ENCODE measurements around the gene NACC2.

NACC2 gene

GRCh38 chr9:135984072-135984710 lies 110.9 kb downstream of the NACC2 start:
- Mint-ChIP-seq H3K27me3 (ENCODE audit: low read depth, poor library complexity) (peaks cover 11% of the 10 kb centered on the region), H3K9me3 (no peaks in the 10 kb centered on the region), H3K27ac (no peak overlapping the region), H3K4me1 (peaks cover 30% of the 10 kb centered on the region), H3K36me3 (ENCODE audit: low read depth) (no peaks in the 10 kb centered on the region), H3K4me3 (no peak overlapping the region)
- TF ChIP-seq CTCF (IDR thresholded peaks at IDR 0.05), result no peak
- DNase-seq, result no peak

- Mint-ChIP-seq H3K27me3 (ENCODE audit: low read depth, poor library complexity) (peaks cover 11% of the 10 kb centered on the region), H3K4me1 (peaks cover 30% of the 10 kb centered on the region), H3K27ac (no peak overlapping the region), H3K36me3 (ENCODE audit: low read depth) (no peaks in the 10 kb centered on the region), H3K4me3 (no peak overlapping the region), H3K9me3 (no peaks in the 10 kb centered on the region)
- no peak for DNase-seq
- no peak for TF ChIP-seq CTCF (IDR thresholded peaks at IDR 0.05)
These were observed 111.6 kb downstream of the NACC2 start for GRCh38 chr9:135983208-135984071.

DNA sequence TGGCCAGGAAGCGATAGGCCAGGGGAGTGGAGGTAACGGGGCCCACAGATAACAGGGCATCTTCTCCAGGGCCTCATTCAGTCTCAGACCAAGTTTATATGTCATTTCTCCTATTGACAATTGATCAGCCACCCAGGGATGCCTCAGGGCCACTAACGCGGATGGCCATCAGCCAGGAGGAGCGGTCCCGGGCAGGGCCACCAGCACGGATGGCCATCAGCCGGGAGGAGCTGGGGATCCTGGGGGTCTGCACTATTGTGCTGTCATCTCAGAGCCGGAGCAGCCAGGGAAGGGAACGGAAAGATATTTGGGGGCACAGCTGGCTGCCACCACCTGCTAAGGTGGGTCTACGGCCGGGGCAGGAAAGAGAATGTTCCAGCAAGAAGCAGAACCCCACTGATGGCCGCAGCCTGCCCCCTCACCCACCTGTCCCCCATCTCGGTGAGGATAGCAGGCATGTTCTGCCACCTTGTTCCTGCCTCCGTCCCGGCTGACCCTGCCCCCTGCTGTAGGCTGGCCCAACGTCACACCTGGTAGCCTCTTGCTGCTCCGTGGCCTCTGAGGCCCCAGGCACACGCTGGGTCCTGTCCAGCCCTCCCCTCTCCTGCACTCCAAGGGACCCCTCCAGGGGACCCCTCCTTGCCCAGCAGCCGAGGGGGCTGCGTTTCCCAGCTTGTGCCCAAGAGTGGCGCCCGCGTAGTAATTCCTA lies 112.4 kb downstream of the NACC2 start:
- peaks cover 11% of the 10 kb centered on the region for H3K27me3 Mint-ChIP-seq (ENCODE audit: low read depth, poor library complexity)
- H3K9me3 Mint-ChIP-seq, result no peaks in the 10 kb centered on the region
- TF ChIP-seq CTCF (IDR thresholded peaks at IDR 0.05), result no peak
- H3K4me3 Mint-ChIP-seq, result no peak overlapping the region
- peaks cover 28% of the 10 kb centered on the region for H3K4me1 Mint-ChIP-seq
- DNase-seq, result no peak
- no peak overlapping the region for H3K27ac Mint-ChIP-seq
- H3K36me3 Mint-ChIP-seq (ENCODE audit: low read depth), result no peaks in the 10 kb centered on the region

- H3K27ac Mint-ChIP-seq, result no peak overlapping the region
- H3K36me3 Mint-ChIP-seq (ENCODE audit: low read depth), result no peaks in the 10 kb centered on the region
- H3K9me3 Mint-ChIP-seq, result no peaks in the 10 kb centered on the region
- H3K4me1 Mint-ChIP-seq, result peaks cover 35% of the 10 kb centered on the region
- no peak for DNase-seq
- H3K27me3 Mint-ChIP-seq (ENCODE audit: low read depth, poor library complexity), result peaks cover 8% of the 10 kb centered on the region
- TF ChIP-seq CTCF (IDR thresholded peaks at IDR 0.05), result no peak
- H3K4me3 Mint-ChIP-seq, result no peak overlapping the region
These were observed 114.0 kb downstream of the NACC2 start for GRCh38 chr9:135980926-135981630.

DNA sequence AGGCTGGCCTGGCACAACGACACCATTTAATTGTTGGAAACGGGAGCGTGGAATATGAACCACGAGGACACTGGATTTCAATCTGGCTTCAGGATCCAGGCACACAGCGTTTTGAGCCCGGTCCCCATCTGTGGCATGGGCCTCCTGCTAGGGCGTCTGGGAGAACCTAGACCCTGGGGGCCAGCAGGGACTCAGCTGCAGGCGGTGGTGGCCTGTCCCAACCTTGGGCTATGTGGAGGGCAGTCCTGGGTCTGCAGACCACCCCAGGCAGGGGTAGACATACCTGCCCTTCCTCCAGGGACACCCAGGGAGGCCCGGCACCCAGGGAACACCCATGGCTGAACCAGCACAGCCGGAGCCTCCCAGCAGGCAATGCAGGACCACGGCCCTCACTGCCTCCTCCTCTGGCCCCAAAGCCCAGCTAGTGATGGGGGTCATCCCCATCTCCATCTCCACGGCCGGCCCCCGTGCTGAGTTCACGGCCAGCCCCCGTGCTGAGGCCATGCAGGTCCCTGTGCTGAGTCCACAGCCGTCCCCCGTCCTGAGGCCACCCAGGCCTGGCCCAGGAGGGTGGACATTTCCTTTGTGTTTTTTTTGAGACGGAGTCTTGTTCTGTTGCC lies 115.4 kb downstream of the NACC2 start:
- no peaks in the 10 kb centered on the region for H3K9me3 Mint-ChIP-seq
- H3K4me1 Mint-ChIP-seq, result peaks cover 27% of the 10 kb centered on the region
- no peak overlapping the region for H3K4me3 Mint-ChIP-seq
- TF ChIP-seq CTCF (IDR thresholded peaks at IDR 0.05), result no peak
- H3K27ac Mint-ChIP-seq, result no peak overlapping the region
- H3K27me3 Mint-ChIP-seq (ENCODE audit: low read depth, poor library complexity), result peaks cover 9% of the 10 kb centered on the region
- H3K36me3 Mint-ChIP-seq (ENCODE audit: low read depth), result no peaks in the 10 kb centered on the region
- no peak for DNase-seq

Measured in nephron progenitor cell (in vitro differentiated cells).